Endothelial cell of umbilical vein (primary cell): Measurements from ENCODE around the gene THSD7B. TPM values are rescaled to one million over a fixed set of nuclear protein-coding genes. Genes with fewer than 3 reads are reported as not detected.
A peak's percentile ranks its signal among the peaks of the same experiment; 100 is the strongest.

ENCODE experiments used
- BruUV-seq: library from RNA; stranded (reverse); fragments of 400-500 nt; replicated peaks from 2 replicates; lab custom pipeline; 2021; lab: Mats Ljungman, UMichigan
- CTCF ChIA-PET: fragments of 300-600, 350-600 bp; sonication (Branson Sonifier 250); formaldehyde crosslinking; loops from one replicate; lab custom pipeline; 2021; ENCODE audit warnings: antibody characterized with exemption, inconsistent platforms; lab: Charles Lee
- POLR2A ChIA-PET: fragments of 300-600, 350-600 bp; sonication (Branson Sonifier 250); formaldehyde crosslinking; loops from one replicate; lab custom pipeline; 2021; ENCODE audit warnings: antibody characterized with exemption, inconsistent platforms; lab: Charles Lee
- DNase-seq: peaks from one replicate; pipeline ENCODE4 v3.0.0-alpha.2; 2011; ENCODE audit warnings: low read depth, low spot score
- FAIRE-seq: peaks from 2 replicates; lab custom pipeline; 2011; peaks lifted over from hg19 to GRCh38; lab: Jason Lieb, UNC
- H2AFZ ChIP-seq: 2 replicates; pipeline ENCODE4 v1.6.0; 2012; ENCODE audit warnings: low read depth, low read length, control low read depth, inconsistent platforms
- H3K27ac ChIP-seq: 2 replicates; pipeline ENCODE4 v1.5.1; 2011; ENCODE audit warnings: low read depth, mild to moderate bottlenecking, control low read depth, low read length, moderate library complexity; ENCODE audit not compliant: insufficient read depth
- H3K27me3 ChIP-seq, 2 experiments: 2 replicates each; pipeline versions ENCODE4 v1.6.0 to v1.6.1; 2011; ENCODE audit warnings: low read length in 2 of 2, mixed read lengths in 1 of 2; ENCODE audit not compliant: control insufficient read depth in 2 of 2, insufficient read depth in 2 of 2
- H3K36me3 ChIP-seq, 2 experiments: 2 replicates in 1 of 2; 3 replicates in 1 of 2; pipeline ENCODE4 v1.5.1; 2011; ENCODE audit warnings: low read length in 2 of 2, mild to moderate bottlenecking in 1 of 2, moderate library complexity in 1 of 2; ENCODE audit not compliant: control insufficient read depth in 2 of 2, insufficient read depth in 2 of 2; ENCODE audit errors: extremely low read depth in 1 of 2
- H3K4me1 ChIP-seq: 3 replicates; pipeline ENCODE4 v1.5.1; 2011; ENCODE audit warnings: mild to moderate bottlenecking, low read length; ENCODE audit not compliant: control insufficient read depth, insufficient read depth; ENCODE audit errors: extremely low read depth
- H3K4me2 ChIP-seq: 2 replicates; pipeline ENCODE4 v1.6.1; 2011; ENCODE audit warnings: low read length, control low read depth, mixed read lengths; ENCODE audit not compliant: insufficient read depth
- H3K4me3 ChIP-seq, 3 experiments: fragments of 200-600 bp in 1 of 3; sonication (generic), shearing (Covaris generic) in 1 of 3; replicated peaks in 1 of 3; 2 replicates each; pipeline ENCODE4 v1.5.1; 2011 to 2016; ENCODE audit warnings: control low read depth in 3 of 3, low read length in 3 of 3, mild to moderate bottlenecking in 2 of 3, inconsistent platforms in 1 of 3, low read depth in 1 of 3, moderate library complexity in 1 of 3; ENCODE audit not compliant: insufficient read depth in 1 of 3
- H3K79me2 ChIP-seq: 2 replicates; pipeline ENCODE4 v1.6.0; 2012; ENCODE audit warnings: low read length, inconsistent platforms; ENCODE audit not compliant: control insufficient read depth, insufficient read depth
- H3K9ac ChIP-seq: replicated peaks from 2 replicates; pipeline ENCODE3; 2011; ENCODE audit warnings: low read length, control low read depth; ENCODE audit not compliant: insufficient read depth; ENCODE audit errors: extremely low read depth
- H3K9me1 ChIP-seq: replicated peaks from 3 replicates; pipeline ENCODE4 v1.6.0; 2011; ENCODE audit warnings: mild to moderate bottlenecking, low read length; ENCODE audit not compliant: control insufficient read depth, insufficient read depth; ENCODE audit errors: extremely low read depth
- H3K9me3 ChIP-seq: replicated peaks from 2 replicates; pipeline ENCODE4 v1.5.1; 2012; ENCODE audit warnings: low read length, inconsistent platforms; ENCODE audit not compliant: control insufficient read depth, insufficient read depth
- H4K20me1 ChIP-seq: replicated peaks from 2 replicates; pipeline ENCODE3; 2011; ENCODE audit warnings: mild to moderate bottlenecking, low read length; ENCODE audit not compliant: control insufficient read depth, insufficient read depth; ENCODE audit errors: extremely low read depth
- CTCF ChIP-seq, 2 donors: IDR thresholded peaks; 1 replicate in 1 of 2; 2 replicates in 1 of 2; pipeline ENCODE4 v1.5.1; 2011; ENCODE audit warnings: low read length in 2 of 2, mild to moderate bottlenecking in 2 of 2, moderate library complexity in 2 of 2, control low read depth in 1 of 2, inconsistent platforms in 1 of 2, low read depth in 1 of 2; ENCODE audit not compliant: insufficient read depth in 1 of 2; ENCODE audit errors: extremely low read depth in 1 of 2
- EZH2 ChIP-seq: IDR thresholded peaks from 2 replicates; pipeline ENCODE4 v1.6.1; 2012; ENCODE audit warnings: borderline replicate concordance, low read depth, mild to moderate bottlenecking, moderate library complexity, low read length, inconsistent platforms; ENCODE audit not compliant: severe bottlenecking
- FOS ChIP-seq: IDR thresholded peaks from 2 replicates; pipeline ENCODE4 v1.6.1; 2011; ENCODE audit warnings: mild to moderate bottlenecking, low read length, moderate library complexity, borderline replicate concordance; ENCODE audit not compliant: insufficient read depth
- GATA2 ChIP-seq: IDR thresholded peaks from 2 replicates; pipeline ENCODE4 v1.7.0; 2011; ENCODE audit warnings: low read depth, mild to moderate bottlenecking, moderate library complexity, mixed read lengths, low read length; ENCODE audit not compliant: insufficient read length, insufficient read depth
- JUN ChIP-seq: IDR thresholded peaks from 2 replicates; pipeline ENCODE4 v1.6.1; 2011; ENCODE audit warnings: borderline replicate concordance, low read depth; ENCODE audit not compliant: insufficient read length, insufficient read depth
- MAX ChIP-seq: IDR thresholded peaks from 2 replicates; pipeline ENCODE4 v1.6.1; 2011; ENCODE audit not compliant: insufficient read depth, insufficient read length
- MYC ChIP-seq: IDR thresholded peaks from one replicate; pipeline ENCODE4 v1.6.1; 2011; ENCODE audit warnings: mild to moderate bottlenecking, low read depth, low read length
- POLR2A ChIP-seq: IDR thresholded peaks from 2 replicates; pipeline ENCODE4 v1.6.1; 2012; ENCODE audit warnings: low read depth, mild to moderate bottlenecking, control low read depth, low read length
- POLR2AphosphoS5 ChIP-seq: IDR thresholded peaks from 2 replicates; pipeline ENCODE4 v1.6.1; 2012; ENCODE audit warnings: low read depth, mild to moderate bottlenecking, control low read depth, low read length, moderate library complexity; ENCODE audit not compliant: insufficient read depth
- dilution Hi-C: fragments of 300-500 bp; cut with MboI; formaldehyde crosslinking; loops from one replicate; pipeline ENCODE4 v1.15.0; 2019; ENCODE audit warnings: low sequenced_read_pairs; ENCODE audit not compliant: extremely low pct_ligation_motif_present
- intact Hi-C: fragments of 100-400 bp; cut with micrococcal nuclease; formaldehyde crosslinking; loops from one replicate; pipeline ENCODE4 v1.10.0; 2022
- polyA plus RNA-seq, 4 experiments: library from polyadenylated mRNA; depleted of rRNA in 3 of 4; stranded (reverse) in 3 of 4; unstranded in 1 of 4; fragments of >200 nt; gene quantifications; 2 replicates each; pipeline versions ENCODE4 v1.2.1 to v1.2.3, GENCODE V29; 2011 to 2012; ENCODE audit warnings: missing spikeins in 1 of 4
- total RNA-seq: library from RNA; stranded (reverse); gene quantifications from 2 replicates; pipeline ENCODE4 v1.2.3, GENCODE V29; 2021

The THSD7B gene
- total and polyA plus RNA-seq, 2 donors (not counting 3 experiments of a cell fraction or from before 2014, with no cell fraction given): 0.04 TPM; not detected in 1

GRCh38 chr2:137689549-137689948 is 924.2 kb downstream of the THSD7B start:
- no peaks in the 10 kb centered on the region for H3K36me3 ChIP-seq
- TF ChIP-seq MAX (no peak), FOS (peak; percentile 19)
- no peaks in the 10 kb centered on the region for H3K27me3 ChIP-seq
- intact Hi-C loops (no loop called here), dilution Hi-C loops (no loop called here)
- H3K9me3 ChIP-seq: no peaks in the 10 kb centered on the region
- no peaks in the 10 kb centered on the region for H4K20me1 ChIP-seq
- no peak for FAIRE-seq
- no TSS peak for BruUV-seq
- POLR2A ChIA-PET: no interaction called here
- peaks cover 12% of the 10 kb centered on the region for H3K4me1 ChIP-seq
- H3K9me1 ChIP-seq: no peaks in the 10 kb centered on the region
- no peak overlapping the region for H2AFZ ChIP-seq
- CTCF ChIA-PET: no interaction called here
- no peaks in the 10 kb centered on the region for H3K79me2 ChIP-seq
- no peak for DNase-seq
- H3K27ac ChIP-seq: no peak overlapping the region
- H3K9ac ChIP-seq: no peak overlapping the region
- no peak overlapping the region for H3K4me2 ChIP-seq
- H3K4me3 ChIP-seq: no peak overlapping the region

- Histone ChIP-seq H4K20me1 (no peaks in the 10 kb centered on the region), H3K27ac (peak overlapping the region; percentile 34), H3K79me2 (no peaks in the 10 kb centered on the region), H3K9me3 (peaks cover 2% of the 10 kb centered on the region), H2AFZ (no peak overlapping the region), H3K9me1 (no peaks in the 10 kb centered on the region), H3K4me1 (peaks cover 12% of the 10 kb centered on the region), H3K4me3 (no peak overlapping the region), H3K36me3 (no peaks in the 10 kb centered on the region), H3K9ac (no peak overlapping the region), H3K27me3 (no peaks in the 10 kb centered on the region), H3K4me2 (peak overlapping the region; percentile 50)
- CTCF ChIA-PET: no interaction called here
- dilution Hi-C loops (no loop called here), intact Hi-C loops (no loop called here)
- POLR2A ChIA-PET: no interaction called here
- no TSS peak for BruUV-seq
- peak; percentile 75 for DNase-seq
- FAIRE-seq: no peak
- TF ChIP-seq MYC: no peak
- TF ChIP-seq CTCF (IDR thresholded peaks at IDR 0.05; ENCODE audit: extremely low read depth in 1 of 2, insufficient read depth in 1 of 2, low read depth in 1 of 2, low read length in 2 of 2): no peak
- no peak for TF ChIP-seq POLR2A
- TF ChIP-seq EZH2: no peak
- peak; percentile 76 for TF ChIP-seq FOS
- peak; percentile 44 for TF ChIP-seq GATA2
- peak; percentile 62 for TF ChIP-seq JUN
- no peak for TF ChIP-seq MAX
- peak; percentile 30 for TF ChIP-seq POLR2AphosphoS5
Observed at GRCh38 chr2:137693534-137693933, 928.2 kb downstream of the THSD7B start.
